Germinal center (tissue), 1 donor: ENCODE data around the gene ITGA11.

Experiments used
- DNase-seq: peaks from one replicate; pipeline ENCODE4 v3.0.0; 2012; ENCODE audit warnings: mixed read lengths, low spot score

ITGA11 gene

DNA sequence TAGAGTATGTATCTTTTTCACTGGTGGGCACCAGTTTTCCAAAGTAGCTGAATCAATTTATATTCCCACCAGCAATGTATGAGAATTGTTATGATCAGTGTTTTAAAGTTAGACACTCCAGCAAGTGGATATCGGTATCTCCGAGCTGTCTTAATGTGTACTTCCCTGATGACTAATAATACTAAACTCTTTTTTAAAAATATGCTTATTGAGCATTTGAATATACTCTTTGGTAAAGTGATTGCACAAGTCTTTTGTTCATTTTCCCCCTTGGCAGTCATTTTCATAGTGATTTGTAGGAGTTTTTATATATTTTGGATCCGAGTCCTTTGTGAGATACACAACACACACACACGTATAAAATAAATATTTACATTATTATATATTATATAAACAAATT lies 166.9 kb downstream of the ITGA11 start:
- DNase-seq, result no peak

DNA sequence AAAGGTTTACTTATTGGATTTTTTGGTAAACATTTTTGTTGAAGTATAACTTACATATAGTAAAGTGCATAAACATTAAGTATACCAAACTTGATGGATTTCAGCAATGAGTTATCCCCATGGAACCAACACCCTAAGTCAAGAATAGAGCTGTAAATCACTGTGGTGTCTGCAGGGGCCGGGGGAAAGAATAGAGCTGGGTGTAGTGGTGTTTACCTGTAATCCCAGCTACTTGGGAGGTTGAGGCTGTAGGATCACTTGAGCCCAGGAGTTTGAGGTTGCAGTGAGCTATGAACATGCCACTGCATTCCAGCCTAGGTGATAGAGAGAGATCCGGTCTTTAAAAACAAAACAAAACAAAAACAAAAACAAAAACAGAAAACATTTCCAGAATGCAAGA lies 167.7 kb downstream of the ITGA11 start:
- no peak for DNase-seq

DNA sequence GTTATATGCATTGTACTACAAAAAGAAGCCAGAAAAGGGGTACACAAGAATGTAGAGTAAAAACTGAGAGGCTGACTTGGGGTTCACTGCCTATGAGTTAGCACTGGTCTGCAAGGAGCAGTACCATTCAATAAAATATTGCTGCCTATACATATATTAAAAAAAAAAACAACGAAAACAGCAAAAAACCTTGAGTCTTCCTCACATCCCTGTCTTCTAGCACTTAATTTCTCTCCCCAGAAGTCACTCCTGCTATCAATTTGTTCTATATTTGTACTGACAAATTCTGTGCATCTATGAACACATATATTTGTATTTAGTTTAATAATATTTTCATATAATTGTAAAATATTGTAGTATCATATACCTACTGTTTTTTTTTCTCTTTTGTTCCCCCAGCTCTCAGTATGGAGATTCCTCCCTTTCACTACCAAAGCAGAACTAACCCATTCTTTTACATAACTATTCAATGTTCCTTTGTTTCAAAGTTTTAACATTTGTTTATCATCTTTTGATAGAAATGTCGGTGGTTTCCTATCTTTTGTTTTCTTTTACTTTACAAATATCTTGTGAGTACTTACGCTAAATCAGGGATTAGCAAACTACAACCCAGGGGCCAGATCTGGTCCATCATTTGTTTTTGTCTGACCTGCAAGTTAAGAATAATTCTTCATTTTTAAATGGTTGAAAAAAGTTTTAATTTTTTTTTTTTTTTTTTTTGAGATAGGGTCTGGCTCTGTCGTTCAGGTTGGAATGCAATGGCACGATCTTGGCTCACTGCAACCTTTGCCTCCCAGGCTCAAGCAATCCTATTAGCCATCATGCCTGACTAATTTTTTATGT lies 169.2 kb downstream of the ITGA11 start:
- no peak for DNase-seq

- DNase-seq, result no peak
These were observed 170.0 kb downstream of the ITGA11 start for GRCh38 chr15:68261980-68262379.

GRCh38 chr15:68261241-68261640 lies 170.7 kb downstream of the ITGA11 start:
- no peak for DNase-seq

DNA sequence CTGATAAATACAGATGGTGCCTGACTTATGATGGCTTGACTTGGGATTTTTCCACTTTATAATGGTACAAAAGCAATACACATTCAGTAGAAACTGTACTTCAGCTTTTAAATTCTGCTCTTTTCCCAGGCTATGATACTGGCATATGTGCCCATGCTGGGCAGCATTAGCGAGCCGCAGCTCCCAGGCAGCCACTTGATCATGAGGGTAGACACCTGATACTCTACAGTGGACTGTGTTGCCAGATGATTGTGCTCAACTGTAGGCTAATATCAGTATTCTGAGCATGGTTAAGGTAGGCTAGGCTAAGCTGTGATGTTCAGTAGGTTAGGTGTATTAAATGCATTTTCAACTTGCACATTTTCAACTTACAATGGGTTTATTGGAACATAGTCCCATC lies 172.1 kb downstream of the ITGA11 start:
- no peak for DNase-seq

- no peak for DNase-seq
These were observed 173.3 kb downstream of the ITGA11 start for GRCh38 chr15:68258692-68259091.

- DNase-seq, result peak; percentile 41
These were observed 175.1 kb downstream of the ITGA11 start for GRCh38 chr15:68256675-68257450.

- peak; percentile 62 for DNase-seq
These were observed 178.9 kb downstream of the ITGA11 start for GRCh38 chr15:68252925-68253534.

GRCh38 chr15:68249058-68249713 lies 182.8 kb downstream of the ITGA11 start:
- DNase-seq, result no peak
